A673 (cell line): ENCODE results near the gene RMI2. TPM values are rescaled to one million over a fixed set of nuclear protein-coding genes. Genes with fewer than 3 reads are reported as not detected.
A peak's percentile ranks its signal among the peaks of the same experiment; 100 is the strongest.

Experiments used
- BruUV-seq: library from RNA; stranded (reverse); fragments of 400-500 nt; replicated peaks from 2 replicates; lab custom pipeline; 2021; lab: Mats Ljungman, UMichigan
- CTCF ChIA-PET: fragments of 300-600 bp; sonication (Branson Sonifier 250); formaldehyde crosslinking; loops from one replicate; lab custom pipeline; 2022; ENCODE audit warnings: antibody characterized with exemption; lab: Charles Lee
- POLR2A ChIA-PET: fragments of 300-600 bp; sonication (Branson Sonifier 250); formaldehyde crosslinking; loops from one replicate; lab custom pipeline; 2022; ENCODE audit warnings: antibody characterized with exemption; ENCODE audit not compliant: low non-redundant PET; lab: Charles Lee
- DNase-seq: peaks from one replicate; pipeline ENCODE4 v3.0.0-alpha.2; 2015; ENCODE audit warnings: low spot score
- H3K27ac ChIP-seq: fragments of 200-600 bp; sonication (generic); 2 replicates; pipeline ENCODE4 v1.5.1; 2016; ENCODE audit warnings: mixed run types, low read depth, mild to moderate bottlenecking, mixed read lengths, antibody characterized with exemption, low read length; ENCODE audit not compliant: poor library complexity, severe bottlenecking
- H3K27me3 ChIP-seq: fragments of 200-600 bp; sonication (generic); replicated peaks from 2 replicates; pipeline ENCODE4 v1.6.1; 2017; ENCODE audit warnings: mixed run types, low read depth, mild to moderate bottlenecking, mixed read lengths, antibody characterized with exemption, low read length; ENCODE audit not compliant: insufficient read depth, poor library complexity
- H3K36me3 ChIP-seq: fragments of 200-600 bp; sonication (generic); 2 replicates; pipeline ENCODE4 v1.6.1; 2016; ENCODE audit warnings: mixed run types, mild to moderate bottlenecking, mixed read lengths, antibody characterized with exemption, low read length; ENCODE audit not compliant: insufficient read depth, poor library complexity, severe bottlenecking
- H3K4me1 ChIP-seq: fragments of 200-600 bp; sonication (generic); 2 replicates; pipeline ENCODE4 v1.6.1; 2017; ENCODE audit warnings: mixed run types, mild to moderate bottlenecking, mixed read lengths, antibody characterized with exemption, low read length; ENCODE audit not compliant: insufficient read depth, poor library complexity, severe bottlenecking
- H3K4me3 ChIP-seq: fragments of 200-600 bp; sonication (generic); 2 replicates; pipeline ENCODE4 v1.5.1; 2016; ENCODE audit warnings: low read depth, mixed run types, mild to moderate bottlenecking, mixed read lengths, low read length; ENCODE audit not compliant: poor library complexity, severe bottlenecking
- H3K9me3 ChIP-seq: fragments of 200-600 bp; sonication (generic); 2 replicates; pipeline ENCODE4 v1.6.1; 2016; ENCODE audit warnings: mixed run types, low read depth, mild to moderate bottlenecking, mixed read lengths, antibody characterized with exemption, low read length; ENCODE audit not compliant: poor library complexity, severe bottlenecking
- EZH2 ChIP-seq: fragments of 200-600 bp; sonication (generic); IDR thresholded peaks from 2 replicates; pipeline ENCODE4 v1.6.1; 2017; ENCODE audit warnings: borderline replicate concordance, low read depth, mild to moderate bottlenecking, mixed read lengths, antibody characterized with exemption, low read length; ENCODE audit not compliant: poor library complexity, severe bottlenecking
- intact Hi-C: fragments of 100-400 bp; cut with micrococcal nuclease; formaldehyde crosslinking; loops from one replicate; pipeline ENCODE4 v1.10.0; 2022; ENCODE audit not compliant: unreplicated experiment
- total RNA-seq: library from RNA; stranded (reverse); gene quantifications from 2 replicates; pipeline ENCODE4 v1.2.3, GENCODE V29; 2021
- TF ChIP-seq, protein P1 (sequence below): fragments of 300-800, 200-600 bp; sonication (generic); conservative IDR thresholded peaks from 2 replicates; pipeline ENCODE4 v1.5.1; 2017; ENCODE audit warnings: low read depth, mild to moderate bottlenecking, antibody characterized with exemption, low read length, moderate library complexity, mixed read lengths

Gene RMI2
- total RNA-seq, 1 experiment from 2014 or later, result 28.5 TPM

DNA sequence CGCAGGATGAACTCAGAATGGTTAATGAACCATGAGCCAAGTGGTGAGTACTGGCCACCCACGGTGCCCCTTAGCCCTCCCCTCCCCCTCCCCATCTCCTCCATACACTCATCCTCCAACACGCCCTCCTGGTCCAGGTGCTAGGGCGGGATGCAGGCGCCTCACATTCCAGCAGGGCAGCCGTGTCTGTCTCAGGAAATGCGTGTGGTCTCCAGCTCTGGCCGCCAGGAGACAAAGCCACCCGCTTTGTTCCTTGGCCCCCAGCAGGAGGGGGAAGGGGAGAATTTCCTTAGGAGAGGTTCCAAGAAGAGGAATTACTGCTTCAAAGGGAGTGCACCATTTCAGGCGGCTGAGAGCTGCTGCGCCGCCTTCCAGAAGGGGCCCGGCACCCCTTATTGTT is 29.7 kb upstream of the RMI2 start:
- ChIA-PET CTCF (interaction anchor here (0.6 kb wide), 1 partner anchor 81 kb away, joined by 3 read pairs; no protein-coding TSS in a partner anchor), POLR2A (no interaction called here)
- intact Hi-C loops, result no loop called here
- H3K36me3 ChIP-seq, result no peaks in the 10 kb centered on the region
- no peak overlapping the region for H3K27ac ChIP-seq
- peak; percentile 71 for DNase-seq
- BruUV-seq, result no TSS peak
- no peaks in the 10 kb centered on the region for H3K27me3 ChIP-seq
- TF ChIP-seq, protein P1, sequence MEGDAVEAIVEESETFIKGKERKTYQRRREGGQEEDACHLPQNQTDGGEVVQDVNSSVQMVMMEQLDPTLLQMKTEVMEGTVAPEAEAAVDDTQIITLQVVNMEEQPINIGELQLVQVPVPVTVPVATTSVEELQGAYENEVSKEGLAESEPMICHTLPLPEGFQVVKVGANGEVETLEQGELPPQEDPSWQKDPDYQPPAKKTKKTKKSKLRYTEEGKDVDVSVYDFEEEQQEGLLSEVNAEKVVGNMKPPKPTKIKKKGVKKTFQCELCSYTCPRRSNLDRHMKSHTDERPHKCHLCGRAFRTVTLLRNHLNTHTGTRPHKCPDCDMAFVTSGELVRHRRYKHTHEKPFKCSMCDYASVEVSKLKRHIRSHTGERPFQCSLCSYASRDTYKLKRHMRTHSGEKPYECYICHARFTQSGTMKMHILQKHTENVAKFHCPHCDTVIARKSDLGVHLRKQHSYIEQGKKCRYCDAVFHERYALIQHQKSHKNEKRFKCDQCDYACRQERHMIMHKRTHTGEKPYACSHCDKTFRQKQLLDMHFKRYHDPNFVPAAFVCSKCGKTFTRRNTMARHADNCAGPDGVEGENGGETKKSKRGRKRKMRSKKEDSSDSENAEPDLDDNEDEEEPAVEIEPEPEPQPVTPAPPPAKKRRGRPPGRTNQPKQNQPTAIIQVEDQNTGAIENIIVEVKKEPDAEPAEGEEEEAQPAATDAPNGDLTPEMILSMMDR, result 0 out of 2 replicates have a peak, but pooled peaks have one; percentile 15
- TF ChIP-seq EZH2, result no peak
- H3K4me1 ChIP-seq, result peaks cover 11% of the 10 kb centered on the region
- no peak overlapping the region for H3K4me3 ChIP-seq
- H3K9me3 ChIP-seq, result no peaks in the 10 kb centered on the region

DNA sequence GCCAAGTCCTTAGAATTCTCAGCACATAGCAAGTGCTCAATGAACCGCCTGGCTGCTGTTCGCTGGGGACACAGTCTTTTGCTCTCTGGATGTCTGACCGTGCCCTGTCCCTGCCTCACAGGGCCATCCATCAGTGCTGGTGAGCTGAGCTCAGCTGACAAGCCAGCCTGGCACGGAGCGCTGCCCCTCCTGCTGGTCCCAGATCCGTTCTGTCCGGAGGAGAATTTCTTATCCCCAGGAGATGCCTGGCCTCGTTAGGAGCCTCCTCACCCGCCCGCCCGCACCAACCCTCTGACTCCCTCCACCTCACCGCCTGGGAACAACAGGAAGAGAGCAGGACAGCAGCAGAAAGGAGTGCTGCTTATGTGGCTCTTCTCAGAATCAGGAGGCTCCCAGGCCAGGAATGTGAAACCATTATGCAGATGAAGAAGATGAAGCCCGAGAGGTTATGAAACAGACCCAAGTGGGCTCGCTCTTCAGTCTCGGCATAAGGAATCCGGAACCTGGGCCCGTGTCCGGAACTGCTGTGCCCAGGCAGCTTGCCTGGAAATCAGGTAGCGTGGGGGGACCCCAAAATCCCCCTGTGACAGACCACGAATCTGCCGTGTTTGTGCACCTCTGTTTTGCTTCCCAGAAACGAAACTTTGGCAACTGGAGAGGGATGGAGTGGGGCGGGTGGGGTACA is 28.8 kb upstream of the RMI2 start:
- BruUV-seq, result no TSS peak
- no peaks in the 10 kb centered on the region for H3K9me3 ChIP-seq
- DNase-seq, result no peak
- peaks cover 11% of the 10 kb centered on the region for H3K4me1 ChIP-seq
- TF ChIP-seq, protein P1, result no peak
- no peak for TF ChIP-seq EZH2
- CTCF ChIA-PET, result no interaction called here
- no peaks in the 10 kb centered on the region for H3K27me3 ChIP-seq
- H3K36me3 ChIP-seq, result no peaks in the 10 kb centered on the region
- intact Hi-C loops, result no loop called here
- H3K4me3 ChIP-seq, result no peak overlapping the region
- no peak overlapping the region for H3K27ac ChIP-seq
- POLR2A ChIA-PET, result no interaction called here

DNA sequence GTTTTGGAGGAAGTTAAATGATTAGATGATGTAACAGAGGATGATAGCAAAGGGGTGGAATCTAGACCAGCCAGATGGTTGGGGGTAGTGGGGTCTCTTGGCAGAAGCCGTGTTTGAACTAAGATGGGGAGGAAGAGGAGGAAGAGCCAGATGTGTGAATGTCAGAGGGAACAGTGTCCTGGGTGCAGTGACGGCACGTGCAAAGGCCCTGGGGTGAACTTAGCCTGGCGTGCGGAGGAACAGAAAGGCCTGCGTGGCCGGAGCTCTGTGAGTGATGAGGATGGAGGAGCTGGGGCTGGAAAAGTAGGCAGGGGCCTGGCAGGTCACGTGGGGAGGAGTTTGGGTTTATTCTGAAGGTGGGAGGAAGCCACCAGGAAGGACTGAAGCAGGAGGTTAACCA is 26.4 kb upstream of the RMI2 start:
- Histone ChIP-seq H3K27me3 (no peaks in the 10 kb centered on the region), H3K4me1 (peaks cover 4% of the 10 kb centered on the region), H3K9me3 (no peaks in the 10 kb centered on the region), H3K4me3 (no peak overlapping the region), H3K36me3 (no peaks in the 10 kb centered on the region), H3K27ac (no peak overlapping the region)
- no TSS peak for BruUV-seq
- DNase-seq, result no peak
- intact Hi-C loops, result no loop called here
- no peak for TF ChIP-seq EZH2
- TF ChIP-seq, protein P1, result no peak
- ChIA-PET CTCF (no interaction called here), POLR2A (no interaction called here)
